DND-41 (cell line): Measurements from ENCODE around the gene AGL.
"Not testable (repeated sequence)": the region's sequence is repeated elsewhere in the genome, so short reads cannot be mapped to it uniquely, and the experiment has no call there.

Experiments
- ATAC-seq: fragments of 200-7000 bp; cut with Tn5 transposase; 3 replicates; pipeline ENCODE4 v1.9.1; 2021; ENCODE audit warnings: low read depth; ENCODE audit not compliant: insufficient read depth
- DNase-seq: peaks from one replicate; pipeline ENCODE4 v3.0.0-alpha.2; 2020
- H2AFZ ChIP-seq: 2 replicates; pipeline ENCODE4 v1.6.0; 2012; ENCODE audit warnings: low read depth, low read length
- H3K27ac ChIP-seq: 2 replicates; pipeline ENCODE4 v1.5.1; 2012; ENCODE audit warnings: low read length, inconsistent platforms
- H3K27me3 ChIP-seq: fragments of 200-600 bp; sonication (generic); 2 replicates; pipeline ENCODE4 v1.6.0; 2012; ENCODE audit warnings: low read length, mild to moderate bottlenecking, inconsistent platforms; ENCODE audit not compliant: insufficient read depth, poor library complexity
- H3K36me3 ChIP-seq: 2 replicates; pipeline ENCODE4 v1.5.1; 2012; ENCODE audit warnings: low read length, inconsistent platforms; ENCODE audit not compliant: insufficient read depth
- H3K4me1 ChIP-seq: 2 replicates; pipeline ENCODE4 v1.5.1; 2012; ENCODE audit warnings: mild to moderate bottlenecking, low read length; ENCODE audit not compliant: insufficient read depth
- H3K4me2 ChIP-seq: 2 replicates; pipeline ENCODE4 v1.6.0; 2012; ENCODE audit warnings: mild to moderate bottlenecking, moderate library complexity, low read length, inconsistent platforms; ENCODE audit not compliant: insufficient read depth
- H3K4me3 ChIP-seq, 2 experiments: fragments of 200-600 bp in 1 of 2; shearing (Covaris generic) in 1 of 2; 2 replicates each; pipeline ENCODE4 v1.5.1; 2012 to 2016; ENCODE audit warnings: inconsistent platforms in 2 of 2, low read length in 2 of 2, mild to moderate bottlenecking in 2 of 2, low read depth in 1 of 2, moderate library complexity in 1 of 2
- H3K79me2 ChIP-seq: 2 replicates; pipeline ENCODE4 v1.6.0; 2012; ENCODE audit warnings: low read length, inconsistent platforms; ENCODE audit not compliant: insufficient read depth
- H3K9ac ChIP-seq: 2 replicates; pipeline ENCODE4 v1.6.0; 2012; ENCODE audit warnings: low read depth, mild to moderate bottlenecking, inconsistent platforms, low read length, moderate library complexity
- H3K9me3 ChIP-seq: 2 replicates; pipeline ENCODE4 v1.5.1; 2012; ENCODE audit warnings: low read length, moderate library complexity, mild to moderate bottlenecking, inconsistent platforms; ENCODE audit not compliant: insufficient read depth, severe bottlenecking
- H4K20me1 ChIP-seq: 2 replicates; pipeline ENCODE4 v1.6.0; 2012; ENCODE audit warnings: low read length; ENCODE audit not compliant: insufficient read depth
- CTCF ChIP-seq: IDR thresholded peaks from 2 replicates; pipeline ENCODE4 v1.5.1; 2012; ENCODE audit warnings: borderline replicate concordance, low read length, moderate library complexity, mild to moderate bottlenecking; ENCODE audit not compliant: poor library complexity, severe bottlenecking; ENCODE audit errors: extremely low read depth
- EZH2 ChIP-seq: IDR thresholded peaks from 3 replicates; pipeline ENCODE4 v1.6.1; 2012; ENCODE audit warnings: borderline replicate concordance, low read depth, mild to moderate bottlenecking, moderate library complexity, low read length, inconsistent platforms; ENCODE audit not compliant: severe bottlenecking

AGL gene

GRCh38 chr1:99825098-99825497, 25.1 kb upstream of the AGL start:
- no peak overlapping the region for H3K4me3 ChIP-seq
- no peaks in the 10 kb centered on the region for H3K27me3 ChIP-seq
- H3K9me3 ChIP-seq: no peaks in the 10 kb centered on the region
- no peak for ATAC-seq
- no peak for DNase-seq
- no peak overlapping the region for H3K9ac ChIP-seq
- no peaks in the 10 kb centered on the region for H4K20me1 ChIP-seq
- TF ChIP-seq EZH2 (no peak), CTCF (no peak)
- H3K4me1 ChIP-seq: peaks cover 4% of the 10 kb centered on the region
- no peak overlapping the region for H2AFZ ChIP-seq
- H3K36me3 ChIP-seq: no peaks in the 10 kb centered on the region
- no peak overlapping the region for H3K27ac ChIP-seq
- H3K79me2 ChIP-seq: no peaks in the 10 kb centered on the region
- no peak overlapping the region for H3K4me2 ChIP-seq

GRCh38 chr1:99825702-99826101, 24.5 kb upstream of the AGL start:
- no peaks in the 10 kb centered on the region for H3K27me3 ChIP-seq
- TF ChIP-seq EZH2: no peak
- no peak for TF ChIP-seq CTCF
- no peaks in the 10 kb centered on the region for H4K20me1 ChIP-seq
- no peaks in the 10 kb centered on the region for H3K9me3 ChIP-seq
- ATAC-seq: no peak
- no peak overlapping the region for H3K4me2 ChIP-seq
- H3K4me3 ChIP-seq: no peak overlapping the region
- H3K9ac ChIP-seq: no peak overlapping the region
- no peak overlapping the region for H3K27ac ChIP-seq
- no peaks in the 10 kb centered on the region for H3K4me1 ChIP-seq
- no peak overlapping the region for H2AFZ ChIP-seq
- no peaks in the 10 kb centered on the region for H3K79me2 ChIP-seq
- no peak for DNase-seq
- H3K36me3 ChIP-seq: no peaks in the 10 kb centered on the region

GRCh38 chr1:99827970-99828369, 22.2 kb upstream of the AGL start:
- H3K4me2 ChIP-seq: no peak overlapping the region
- H2AFZ ChIP-seq: no peak overlapping the region
- H3K4me1 ChIP-seq: no peaks in the 10 kb centered on the region
- ATAC-seq (no peak), DNase-seq (no peak)
- no peak for TF ChIP-seq CTCF
- no peak for TF ChIP-seq EZH2
- no peaks in the 10 kb centered on the region for H3K9me3 ChIP-seq
- H3K4me3 ChIP-seq: no peak overlapping the region
- H3K9ac ChIP-seq: no peak overlapping the region
- no peak overlapping the region for H3K27ac ChIP-seq
- H4K20me1 ChIP-seq: no peaks in the 10 kb centered on the region
- no peaks in the 10 kb centered on the region for H3K27me3 ChIP-seq
- H3K79me2 ChIP-seq: no peaks in the 10 kb centered on the region
- no peaks in the 10 kb centered on the region for H3K36me3 ChIP-seq

GRCh38 chr1:99829269-99829668, 20.9 kb upstream of the AGL start:
- H3K4me2 ChIP-seq: no peak overlapping the region
- TF ChIP-seq EZH2 (no peak), CTCF (no peak)
- H2AFZ ChIP-seq: no peak overlapping the region; the same call in 1 of the 2 replicates
- H3K9me3 ChIP-seq: no peaks in the 10 kb centered on the region
- no peaks in the 10 kb centered on the region for H3K79me2 ChIP-seq
- no peak overlapping the region for H3K27ac ChIP-seq
- H3K4me1 ChIP-seq: no peaks in the 10 kb centered on the region
- DNase-seq (no peak), ATAC-seq (no peak)
- H3K9ac ChIP-seq: no peak overlapping the region
- no peaks in the 10 kb centered on the region for H4K20me1 ChIP-seq
- H3K36me3 ChIP-seq: no peaks in the 10 kb centered on the region
- no peak overlapping the region for H3K4me3 ChIP-seq
- H3K27me3 ChIP-seq: no peaks in the 10 kb centered on the region

GRCh38 chr1:99833911-99834310, 16.2 kb upstream of the AGL start:
- H3K27ac ChIP-seq: not testable (repeated sequence)

More at GRCh38 chr1:99833911-99834310, 16.2 kb upstream of the AGL start:
- H3K79me2 ChIP-seq, H4K20me1 ChIP-seq, H2AFZ ChIP-seq, H3K9me3 ChIP-seq, H3K4me1 ChIP-seq, H3K9ac ChIP-seq, H3K27me3 ChIP-seq, H3K36me3 ChIP-seq, DNase-seq, H3K4me3 ChIP-seq, H3K4me2 ChIP-seq, ATAC-seq: not testable (repeated sequence)
